Mucosa of descending colon (tissue), 3 donors: ENCODE measurements around the gene FNBP1L. TPM values are rescaled to one million over a fixed set of nuclear protein-coding genes. Genes with fewer than 3 reads are reported as not detected.

ENCODE experiments used
- ATAC-seq: fragments of 200-7000 bp; cut with Tn5 transposase; one replicate; pipeline ENCODE4 v1.9.1; 2020; ENCODE audit warnings: mild to moderate bottlenecking, moderate library complexity
- DNase-seq, 3 donors: peaks; one replicate each; pipeline ENCODE4 v3.0.0-alpha.2; 2020
- H3K36me3 ChIP-seq: fragments of 200-600 bp; one replicate; pipeline ENCODE4 v1.8.0; 2021; ENCODE audit warnings: low read depth, mild to moderate bottlenecking
- H3K4me1 ChIP-seq: fragments of 200-600 bp; one replicate; pipeline ENCODE4 v1.8.0; 2021; ENCODE audit warnings: low read depth, mild to moderate bottlenecking
- H3K4me3 ChIP-seq: fragments of 200-600 bp; one replicate; pipeline ENCODE4 v1.8.0; 2021; ENCODE audit warnings: mild to moderate bottlenecking
- H3K9me3 ChIP-seq: fragments of 200-600 bp; one replicate; pipeline ENCODE4 v1.8.0; 2021; ENCODE audit warnings: mild to moderate bottlenecking
- CTCF ChIP-seq: fragments of 200-600 bp; IDR thresholded peaks from one replicate; pipeline ENCODE4 v1.8.0; 2022; ENCODE audit warnings: antibody characterized with exemption, mild to moderate bottlenecking
- intact Hi-C, 2 donors: fragments of 100-400 bp; cut with DNase I in 1 of 2; cut with micrococcal nuclease in 1 of 2; formaldehyde crosslinking; loops; one replicate each; pipeline versions ENCODE4 v1.11.0 to v1.11.1; 2022; cut with DNase I, micrococcal nuclease
- total RNA-seq, 3 donors: library from RNA; stranded (reverse); fragmentation: NEBNext Ultra II Directional in 2 of 3; extraction: Animal tissue kit (Norgen Biotek cat#: 25700) in 2 of 3; gene quantifications; one replicate each; pipeline versions ENCODE4 v1.2.1 to v1.2.4, GENCODE V29; 2021 to 2023
- donor health status: DM: no; HTN: no; CAD: no; lungs with moderate emphysema.
- donor health status: DM: no; HTN: no; CAD: no.
- donor health status: DM: no; HTN: yes; CAD: no.

FNBP1L gene
- total RNA-seq, 3 donors from 2014 or later: 32.7 to 49.1 (median 44.4) TPM

GRCh38 chr1:93594603-93594880, 146.6 kb downstream of the FNBP1L start:
- TF ChIP-seq CTCF: no peak
- H3K36me3 ChIP-seq: no peaks in the 10 kb centered on the region
- no peak for ATAC-seq
- peaks cover 12% of the 10 kb centered on the region for H3K4me1 ChIP-seq
- DNase-seq: no peak
- intact Hi-C loops: no loop called here
- no peaks in the 10 kb centered on the region for H3K9me3 ChIP-seq
- H3K4me3 ChIP-seq: no peak overlapping the region

GRCh38 chr1:93595266-93595665, 147.3 kb downstream of the FNBP1L start:
- Histone ChIP-seq H3K9me3 (no peaks in the 10 kb centered on the region), H3K4me3 (no peak overlapping the region), H3K4me1 (peaks cover 12% of the 10 kb centered on the region), H3K36me3 (no peaks in the 10 kb centered on the region)
- no peak for DNase-seq
- intact Hi-C loops: no loop called here
- no peak for TF ChIP-seq CTCF
- ATAC-seq: no peak

GRCh38 chr1:93595743-93596142, 147.8 kb downstream of the FNBP1L start:
- ATAC-seq: no peak
- peaks cover 12% of the 10 kb centered on the region for H3K4me1 ChIP-seq
- no peaks in the 10 kb centered on the region for H3K36me3 ChIP-seq
- TF ChIP-seq CTCF: no peak
- no peak overlapping the region for H3K4me3 ChIP-seq
- H3K9me3 ChIP-seq: no peaks in the 10 kb centered on the region
- DNase-seq: no peak
- intact Hi-C loops: no loop called here

- DNase-seq (no peak), ATAC-seq (no peak)
- H3K9me3 ChIP-seq: no peaks in the 10 kb centered on the region
- no peak for TF ChIP-seq CTCF
- intact Hi-C loops: no loop called here
- no peak overlapping the region for H3K4me3 ChIP-seq
- H3K36me3 ChIP-seq: no peaks in the 10 kb centered on the region
- peaks cover 12% of the 10 kb centered on the region for H3K4me1 ChIP-seq
These were observed 148.6 kb downstream of the FNBP1L start for GRCh38 chr1:93596329-93597089.

- peaks cover 12% of the 10 kb centered on the region for H3K4me1 ChIP-seq
- no peaks in the 10 kb centered on the region for H3K9me3 ChIP-seq
- DNase-seq: no peak
- no peak for ATAC-seq
- no peak for TF ChIP-seq CTCF
- no peaks in the 10 kb centered on the region for H3K36me3 ChIP-seq
- H3K4me3 ChIP-seq: no peak overlapping the region
- intact Hi-C loops: no loop called here
These were observed 149.8 kb downstream of the FNBP1L start for GRCh38 chr1:93597709-93598108.

- peaks cover 11% of the 10 kb centered on the region for H3K4me1 ChIP-seq
- no peak for ATAC-seq
These were observed 150.5 kb downstream of the FNBP1L start for GRCh38 chr1:93598396-93598795.

More at GRCh38 chr1:93598396-93598795, 150.5 kb downstream of the FNBP1L start:
- intact Hi-C loops: no loop called here
- no peak overlapping the region for H3K4me3 ChIP-seq
- TF ChIP-seq CTCF: no peak
- no peak for DNase-seq
- H3K9me3 ChIP-seq: no peaks in the 10 kb centered on the region
- H3K36me3 ChIP-seq: no peaks in the 10 kb centered on the region
